Measurements from ENCODE around the gene ARHGEF3. TPM values are rescaled to one million over a fixed set of nuclear protein-coding genes. Genes with fewer than 3 reads are reported as not detected.

Gene ARHGEF3
- total and polyA plus RNA-seq, 2 donors (not counting 3 experiments of a cell fraction or from before 2014, with no cell fraction given): 6.7 to 16.3 TPM

DNA sequence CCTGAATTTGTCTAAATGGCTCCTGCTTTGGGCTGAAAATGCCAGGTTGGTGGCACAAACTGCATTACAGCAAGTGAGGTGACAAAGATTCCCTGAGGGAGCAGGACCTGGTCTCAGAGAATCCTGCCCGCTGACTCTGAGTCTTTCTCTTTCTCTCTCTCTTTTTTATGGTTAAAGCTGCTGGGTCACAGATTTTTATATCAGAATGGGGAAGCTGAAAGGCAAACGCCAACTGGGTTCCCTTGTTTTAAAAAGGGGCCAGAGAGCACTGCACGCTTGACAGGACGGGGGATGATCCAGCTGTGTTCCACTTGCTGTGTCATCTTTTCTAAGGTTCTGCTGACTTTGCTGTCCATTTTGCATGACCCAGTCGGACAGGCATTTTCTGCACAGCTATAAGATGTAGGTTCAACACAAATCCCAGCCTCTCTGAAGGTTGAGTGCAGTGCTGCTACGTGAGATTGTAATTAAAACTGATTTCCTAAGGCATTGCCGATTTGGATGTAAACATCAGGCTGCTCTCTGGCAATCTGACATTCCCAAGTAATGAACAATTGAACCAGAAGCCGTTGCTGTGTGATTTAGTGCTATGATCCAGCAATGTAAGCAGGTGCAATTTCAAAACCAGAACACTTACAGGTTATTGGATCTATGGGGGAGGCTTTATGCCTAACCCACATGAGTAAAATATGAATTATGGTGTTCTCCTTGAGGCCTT, 25.8 kb downstream of the ARHGEF3 start:
- no peaks in the 10 kb centered on the region for H3K4me1 ChIP-seq (ENCODE audit: control insufficient read depth, extremely low read depth, insufficient read depth, low read length)
- no peaks in the 10 kb centered on the region for H3K9me1 ChIP-seq (replicated peaks; ENCODE audit: control insufficient read depth, extremely low read depth, insufficient read depth, low read length)
- no peak overlapping the region for H2AFZ ChIP-seq (ENCODE audit: low read depth, low read length)
- TF ChIP-seq, protein P1, sequence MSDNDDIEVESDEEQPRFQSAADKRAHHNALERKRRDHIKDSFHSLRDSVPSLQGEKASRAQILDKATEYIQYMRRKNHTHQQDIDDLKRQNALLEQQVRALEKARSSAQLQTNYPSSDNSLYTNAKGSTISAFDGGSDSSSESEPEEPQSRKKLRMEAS (IDR thresholded peaks at IDR 0.05; ENCODE audit: insufficient read depth, insufficient read length): no peak
- TF ChIP-seq GATA2 (IDR thresholded peaks at IDR 0.05; ENCODE audit: insufficient read depth, insufficient read length, low read depth, low read length) (no peak), EZH2 (IDR thresholded peaks at IDR 0.05; ENCODE audit: borderline replicate concordance, low read depth, low read length, severe bottlenecking) (no peak), FOS (IDR thresholded peaks at IDR 0.05; ENCODE audit: borderline replicate concordance, insufficient read depth, low read length) (no peak), POLR2AphosphoS5 (IDR thresholded peaks at IDR 0.05; ENCODE audit: insufficient read depth, low read depth, low read length) (no peak)
- TF ChIP-seq, protein P2, sequence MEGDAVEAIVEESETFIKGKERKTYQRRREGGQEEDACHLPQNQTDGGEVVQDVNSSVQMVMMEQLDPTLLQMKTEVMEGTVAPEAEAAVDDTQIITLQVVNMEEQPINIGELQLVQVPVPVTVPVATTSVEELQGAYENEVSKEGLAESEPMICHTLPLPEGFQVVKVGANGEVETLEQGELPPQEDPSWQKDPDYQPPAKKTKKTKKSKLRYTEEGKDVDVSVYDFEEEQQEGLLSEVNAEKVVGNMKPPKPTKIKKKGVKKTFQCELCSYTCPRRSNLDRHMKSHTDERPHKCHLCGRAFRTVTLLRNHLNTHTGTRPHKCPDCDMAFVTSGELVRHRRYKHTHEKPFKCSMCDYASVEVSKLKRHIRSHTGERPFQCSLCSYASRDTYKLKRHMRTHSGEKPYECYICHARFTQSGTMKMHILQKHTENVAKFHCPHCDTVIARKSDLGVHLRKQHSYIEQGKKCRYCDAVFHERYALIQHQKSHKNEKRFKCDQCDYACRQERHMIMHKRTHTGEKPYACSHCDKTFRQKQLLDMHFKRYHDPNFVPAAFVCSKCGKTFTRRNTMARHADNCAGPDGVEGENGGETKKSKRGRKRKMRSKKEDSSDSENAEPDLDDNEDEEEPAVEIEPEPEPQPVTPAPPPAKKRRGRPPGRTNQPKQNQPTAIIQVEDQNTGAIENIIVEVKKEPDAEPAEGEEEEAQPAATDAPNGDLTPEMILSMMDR (IDR thresholded peaks at IDR 0.05; ENCODE audit: extremely low read depth in 1 of 2, insufficient read depth in 1 of 2, low read depth in 1 of 2, low read length in 2 of 2): no peak
- H3K9ac ChIP-seq (replicated peaks; ENCODE audit: extremely low read depth, insufficient read depth, low read length): no peak overlapping the region
- ChIA-PET CTCF (interaction anchor here (0.9 to 3.2 kb wide), 2 partner anchors 23 to 55 kb away, joined by 3 to 15 read pairs; no protein-coding TSS in a partner anchor), POLR2A (no interaction called here)
- no peak for DNase-seq (ENCODE audit: low read depth, low spot score)
- BruUV-seq (replicated peaks): no TSS peak
- no peaks in the 10 kb centered on the region for H3K79me2 ChIP-seq (ENCODE audit: control insufficient read depth, insufficient read depth, low read length)
- H3K4me3 ChIP-seq (replicated peaks in 1 of 3; ENCODE audit: insufficient read depth in 1 of 3, low read depth in 1 of 3, low read length in 3 of 3): no peak overlapping the region
- no peaks in the 10 kb centered on the region for H3K9me3 ChIP-seq (replicated peaks; ENCODE audit: control insufficient read depth, insufficient read depth, low read length)
- dilution Hi-C loops (cut with MboI; ENCODE audit: extremely low pct_ligation_motif_present, low sequenced_read_pairs): no loop called here
- H3K4me2 ChIP-seq (ENCODE audit: insufficient read depth, low read length): no peak overlapping the region
- intact Hi-C loops (cut with micrococcal nuclease): no loop called here
- no peaks in the 10 kb centered on the region for H3K27me3 ChIP-seq (ENCODE audit: control insufficient read depth in 2 of 2, insufficient read depth in 2 of 2, low read length in 2 of 2)
- no peak overlapping the region for H3K27ac ChIP-seq (ENCODE audit: insufficient read depth, low read depth, low read length)
- no peak for FAIRE-seq
- no peaks in the 10 kb centered on the region for H4K20me1 ChIP-seq (replicated peaks; ENCODE audit: control insufficient read depth, extremely low read depth, insufficient read depth, low read length)
- H3K36me3 ChIP-seq (ENCODE audit: control insufficient read depth in 2 of 2, extremely low read depth in 1 of 2, insufficient read depth in 2 of 2, low read length in 2 of 2): peaks cover 0 to 9% of the 10 kb centered on the region in 2 experiments

Data from endothelial cell of umbilical vein (primary cell).